Right ventricle myocardium inferior (tissue), 1 donor: Measurements from ENCODE around the gene PAM16. TPM values are rescaled to one million over a fixed set of nuclear protein-coding genes. Genes with fewer than 3 reads are reported as not detected.
A peak's percentile ranks its signal among the peaks of the same experiment; 100 is the strongest.
"Not testable (repeated sequence)": the region's sequence is repeated elsewhere in the genome, so short reads cannot be mapped to it uniquely, and the experiment has no call there.

Source experiments
- ATAC-seq: fragments of 200-7000 bp; cut with Tn5 transposase; one replicate; pipeline ENCODE4 v1.9.1; 2020; ENCODE audit warnings: mild to moderate bottlenecking, moderate library complexity
- DNase-seq: peaks from one replicate; pipeline ENCODE4 v3.0.0; 2021; ENCODE audit errors: missing footprints
- intact Hi-C: fragments of 100-400 bp; cut with DNase I; formaldehyde crosslinking; loops from one replicate; pipeline ENCODE4 v1.11.0; 2022
- long read RNA-seq: library from polyadenylated mRNA; unstranded; transcript quantifications from one replicate; pipeline ENCODE4 v2.0.0, GENCODE V29; 2021
- total RNA-seq: library from RNA; stranded (reverse); fragmentation: NEBNext Ultra II Directional; extraction: Animal tissue kit (Norgen Biotek cat#: 25700); gene quantifications from one replicate; pipeline ENCODE4 v1.2.1, GENCODE V29; 2021
- donor health status: DM: no; HTN: yes; CAD: no; lungs with severe emphysema.

PAM16 gene
- total RNA-seq, result 73.4 TPM
- long read RNA-seq, transcript PAM16-201 (5 exons, 587 nt), result major isoform, 22 of 26 reads
- long read RNA-seq, partial matches to known transcripts, result 1 of 26 reads
- long read RNA-seq, other reads (novel, unspliced or antisense), result 1 of 26 reads

GRCh38 chr16:4350787-4351659, at the start of gene PAM16:
PAM16 (minus strand) TSS chr16:4351321; CDS start chr16:4351234, 87 bp downstream.
- peak; percentile 94 for ATAC-seq
- peak; percentile 97 for DNase-seq
- intact Hi-C loops, result no loop called here

- intact Hi-C loops, result no loop called here
- ATAC-seq (no peak), DNase-seq (no peak)
Measured at GRCh38 chr16:4399001-4399730, 48.0 kb upstream of the PAM16 start.

- intact Hi-C loops, result no loop called here
- DNase-seq (peak; percentile 46), ATAC-seq (no peak)
Measured at GRCh38 chr16:4395055-4395726, 44.1 kb upstream of the PAM16 start.

- ATAC-seq, intact Hi-C loops: not testable (repeated sequence)
- peak; percentile 42 for DNase-seq
Measured at GRCh38 chr16:4393850-4394249, 42.7 kb upstream of the PAM16 start.

GRCh38 chr16:4393240-4393600, 42.1 kb upstream of the PAM16 start:
- DNase-seq, result peak; percentile 44

GRCh38 chr16:4392382-4393239, 41.5 kb upstream of the PAM16 start:
- ATAC-seq, result peak; percentile 11
- intact Hi-C loops, result no loop called here
- DNase-seq, result peak; percentile 66

More at GRCh38 chr16:4393240-4393600, 42.1 kb upstream of the PAM16 start:
- peak; percentile 14 for ATAC-seq
- intact Hi-C loops, result no loop called here

- ATAC-seq (no peak), DNase-seq (peak; percentile 56)
- intact Hi-C loops, result no loop called here
Measured at GRCh38 chr16:4391631-4392381, 40.7 kb upstream of the PAM16 start.

- intact Hi-C loops, result no loop called here
Measured at GRCh38 chr16:4390266-4391260, 39.4 kb upstream of the PAM16 start.

GRCh38 chr16:4389051-4389955, 38.2 kb upstream of the PAM16 start:
- ATAC-seq (no peak), DNase-seq (peak; percentile 68)
- intact Hi-C loops, result no loop called here

More at GRCh38 chr16:4390266-4391260, 39.4 kb upstream of the PAM16 start:
- ATAC-seq (no peak), DNase-seq (peak; percentile 11)

- ATAC-seq (peak; percentile 49), DNase-seq (peak; percentile 61)
- intact Hi-C loops, result no loop called here
Measured at GRCh38 chr16:4388271-4389021, 37.3 kb upstream of the PAM16 start.

- DNase-seq (no peak), ATAC-seq (no peak)
- intact Hi-C loops, result no loop called here
Measured at GRCh38 chr16:4387781-4388180, 36.7 kb upstream of the PAM16 start.

GRCh38 chr16:4386951-4387565, 35.9 kb upstream of the PAM16 start:
- intact Hi-C loops, result no loop called here
- ATAC-seq (no peak), DNase-seq (peak; percentile 8)

GRCh38 chr16:4386451-4386805, 35.3 kb upstream of the PAM16 start:
- intact Hi-C loops, result no loop called here
- DNase-seq (peak; percentile 63), ATAC-seq (no peak)

GRCh38 chr16:4385789-4386450, 34.8 kb upstream of the PAM16 start:
- intact Hi-C loops, result no loop called here
- ATAC-seq (no peak), DNase-seq (no peak)
